ENCODE data around the gene HOMER3. TPM values are rescaled to one million over a fixed set of nuclear protein-coding genes. Genes with fewer than 3 reads are reported as not detected.

Gene HOMER3
- 10 to 100 TPM; 20.7 to 97.1 (median 34.1) TPM for total RNA-seq
- 100 to 1,000 TPM in 1 of 3 donors, 10 to 100 TPM in 2; 13.9 to 130 (median 43.2) TPM for polyA plus RNA-seq
- long read RNA-seq, donor 1, transcript HOMER3-202 (10 exons, 1,557 nt) = major isoform, 8 of 8 reads
- long read RNA-seq, donor 1, partial matches to known transcripts = 0 of 8 reads
- long read RNA-seq, donor 1, other reads (novel, unspliced or antisense) = 0 of 8 reads
- long read RNA-seq, donor 2, transcript HOMER3-202 (10 exons, 1,557 nt) = major isoform, 9 of 11 reads
- long read RNA-seq, donor 2, partial matches to known transcripts = 0 of 11 reads
- long read RNA-seq, donor 2, other reads (novel, unspliced or antisense) = 0 of 11 reads
- long read RNA-seq, donor 3, partial matches to known transcripts = 0 of 3 reads
- long read RNA-seq, donor 3, other reads (novel, unspliced or antisense) = 0 of 3 reads
- long read RNA-seq, donor 4, partial matches to known transcripts = 3 of 15 reads
- long read RNA-seq, donor 4, other reads (novel, unspliced or antisense) = 9 of 15 reads
- long read RNA-seq, donor 5, transcript HOMER3-205 (10 exons, 1,607 nt) = minor isoform, 5 of 96 reads
- long read RNA-seq, donor 5, transcript HOMER3-202 (10 exons, 1,557 nt) = major isoform, 59 of 96 reads
- long read RNA-seq, donor 5, partial matches to known transcripts = 3 of 96 reads
- long read RNA-seq, donor 5, other reads (novel, unspliced or antisense) = 29 of 96 reads
- long read RNA-seq, donor 6, partial matches to known transcripts = 6 of 12 reads
- long read RNA-seq, donor 6, other reads (novel, unspliced or antisense) = 3 of 12 reads
- long read RNA-seq, donor 7, transcript HOMER3-202 (10 exons, 1,557 nt) = major isoform, 6 of 6 reads
- long read RNA-seq, donor 7, partial matches to known transcripts = 0 of 6 reads
- long read RNA-seq, donor 7, other reads (novel, unspliced or antisense) = 0 of 6 reads
- long read RNA-seq, donor 8, transcript HOMER3-202 (10 exons, 1,557 nt) = major isoform, 5 of 6 reads
- long read RNA-seq, donor 8, partial matches to known transcripts = 0 of 6 reads
- long read RNA-seq, donor 8, other reads (novel, unspliced or antisense) = 0 of 6 reads
- long read RNA-seq, donor 9 = 0 reads
- long read RNA-seq, donor 10, transcript HOMER3-202 (10 exons, 1,557 nt) = major isoform, 5 of 7 reads
- long read RNA-seq, donor 10, partial matches to known transcripts = 0 of 7 reads
- long read RNA-seq, donor 10, other reads (novel, unspliced or antisense) = 0 of 7 reads

GRCh38 chr19:18940769-18941627 lies at the start of gene HOMER3:
HOMER3 (minus strand) TSS chr19:18941217; CDS start chr19:18938982, 2,235 bp downstream.
- Histone ChIP-seq H3K36me3 (replicated peaks in 1 of 2) (no peaks in the 10 kb centered on the region), H3K9me3 (replicated peaks in 1 of 3) (no peaks in the 10 kb centered on the region), H3K4me3 (peak within 1 kb of the TSS; percentile 35 to 75 (median 56)), H3K27me3 (no peaks in the 10 kb centered on the region), H3K27ac (peak within 1 kb of the TSS in 3 of 5 donors; percentile 47 to 82 (median 66)), H3K4me1 (replicated peaks in 1 of 2) (peaks cover 0 to 14% of the 10 kb centered on the region in 2 donors)
- TF ChIP-seq POLR2A (IDR thresholded peaks at IDR 0.05) (peak; percentile 15 to 35), CTCF (IDR thresholded peaks at IDR 0.05) (peak in 1 of 6 experiments; percentile 38)
- WGBS, 4 donors = 1 to 9% (median 2%) methylated on average over 8 to 78 of the region's 81 CpGs
- peak; percentile 63 to 86 (median 79) for DNase-seq
- intact Hi-C loops (cut with DNase I) = loop anchor here in 1 of 2 donors (5.0 kb wide), 1 partner anchor 41 kb away; no protein-coding TSS in a partner anchor

GRCh38 chr19:18990128-18990708 lies 49.2 kb upstream of the HOMER3 start:
- no peaks in the 10 kb centered on the region for H3K9me3 ChIP-seq (replicated peaks in 1 of 3)
- H3K4me3 ChIP-seq = no peak overlapping the region
- TF ChIP-seq CTCF (IDR thresholded peaks at IDR 0.05) (no peak), POLR2A (IDR thresholded peaks at IDR 0.05) (no peak)
- H3K27me3 ChIP-seq = no peaks in the 10 kb centered on the region
- no peak overlapping the region for H3K27ac ChIP-seq
- H3K36me3 ChIP-seq (replicated peaks in 1 of 2) = peaks cover 0 to 27% of the 10 kb centered on the region in 2 donors
- 70 to 94% (median 85%) methylated on average over 3 to 5 of the region's 5 CpGs for WGBS, 4 donors
- no peak for DNase-seq
- intact Hi-C loops (cut with DNase I) = no loop called here
- peaks cover 3 to 8% of the 10 kb centered on the region in 2 donors for H3K4me1 ChIP-seq (replicated peaks in 1 of 2)

GRCh38 chr19:18989316-18989715 lies 48.3 kb upstream of the HOMER3 start:
- TF ChIP-seq CTCF (IDR thresholded peaks at IDR 0.05) = no peak
- no peak for TF ChIP-seq POLR2A (IDR thresholded peaks at IDR 0.05)
- no peak for DNase-seq
- 78 to 83% (median 79%) methylated on average over 10 of the region's 10 CpGs for WGBS, 4 donors
- peaks cover 0 to 19% of the 10 kb centered on the region in 2 donors for H3K36me3 ChIP-seq (replicated peaks in 1 of 2)
- no peak overlapping the region for H3K27ac ChIP-seq
- no peaks in the 10 kb centered on the region for H3K27me3 ChIP-seq
- H3K4me1 ChIP-seq (replicated peaks in 1 of 2) = peaks cover 3 to 8% of the 10 kb centered on the region in 2 donors
- H3K4me3 ChIP-seq = no peak overlapping the region
- no peaks in the 10 kb centered on the region for H3K9me3 ChIP-seq (replicated peaks in 1 of 3)
- intact Hi-C loops (cut with DNase I) = loop anchor here in 1 of 2 donors (10.0 kb wide), 1 partner anchor 95 kb away; the partner anchor contains the start of gene CERS1
